HepG2 (cell line): ENCODE measurements around the gene HSPB7. TPM values are rescaled to one million over a fixed set of nuclear protein-coding genes. Genes with fewer than 3 reads are reported as not detected.
"Not testable (repeated sequence)": the region's sequence is repeated elsewhere in the genome, so short reads cannot be mapped to it uniquely, and the experiment has no call there.

Source experiments
- ATAC-seq: fragments of 200-7000 bp; cut with Tn5 transposase; 3 replicates; pipeline ENCODE4 v1.9.1; 2020; ENCODE audit warnings: mild to moderate bottlenecking, moderate library complexity
- BruUV-seq: library from RNA; stranded (reverse); fragments of 400-500 nt; replicated peaks from 2 replicates; lab custom pipeline; 2021; lab: Mats Ljungman, UMichigan
- CTCF ChIA-PET: fragments of 300-600 bp; formaldehyde crosslinking; extraction: SDS; loops from one replicate; lab custom pipeline; 2021; ENCODE audit warnings: low total read pairs, inconsistent platforms, low intra/inter-chr PET ratio; lab: Yijun Ruan, JAX
- POLR2A ChIA-PET: fragments of 350-600 bp; sonication (Branson Sonifier 250); formaldehyde crosslinking; loops from one replicate; lab custom pipeline; 2020; ENCODE audit warnings: antibody characterized with exemption, inconsistent platforms; lab: Yijun Ruan, JAX
- DNase-seq: peaks from one replicate; pipeline ENCODE4 v3.0.0-alpha.2; 2015; ENCODE audit warnings: low spot score
- FAIRE-seq: peaks from 3 replicates; lab custom pipeline; 2011; peaks lifted over from hg19 to GRCh38; lab: Jason Lieb, UNC
- H2AFZ ChIP-seq: one replicate; pipeline ENCODE4 v1.6.1; 2011; ENCODE audit warnings: low read length, inconsistent platforms
- H3K27ac ChIP-seq: fragments of 300-600 bp; 3 replicates; pipeline ENCODE4 v1.8.0; 2011; ENCODE audit warnings: mixed run types, mild to moderate bottlenecking, mixed read lengths, low read length, inconsistent platforms; ENCODE audit not compliant: insufficient read depth; ENCODE audit errors: extremely low read length
- H3K27me3 ChIP-seq, 2 experiments: fragments of 200-600 bp in 1 of 2; 2 replicates in 1 of 2; 3 replicates in 1 of 2; pipeline versions ENCODE4 v1.6.0 to v1.8.0; 2011; ENCODE audit warnings: low read length in 2 of 2, mild to moderate bottlenecking in 2 of 2, moderate library complexity in 2 of 2, inconsistent platforms in 1 of 2; ENCODE audit not compliant: insufficient read depth in 2 of 2, control insufficient read depth in 1 of 2
- H3K36me3 ChIP-seq, 2 experiments: fragments of 200-600 bp in 1 of 2; replicated peaks in 1 of 2; 2 replicates in 1 of 2; 3 replicates in 1 of 2; pipeline versions ENCODE4 v1.5.1 to v1.8.0; 2011; ENCODE audit warnings: low read length in 2 of 2, inconsistent platforms in 1 of 2; ENCODE audit not compliant: insufficient read depth in 2 of 2, control insufficient read depth in 1 of 2
- H3K4me1 ChIP-seq: 2 replicates; pipeline ENCODE4 v1.5.1; 2012; ENCODE audit warnings: low read length, inconsistent platforms; ENCODE audit not compliant: insufficient read depth
- H3K4me2 ChIP-seq: 2 replicates; pipeline ENCODE4 v1.6.0; 2011; ENCODE audit warnings: low read depth, low read length, inconsistent platforms
- H3K4me3 ChIP-seq, 3 experiments: fragments of 200-600 bp in 1 of 3; sonication (generic), shearing (Covaris generic) in 1 of 3; replicated peaks in 1 of 3; 2 replicates each; pipeline ENCODE4 v1.5.1; 2011 to 2016; ENCODE audit warnings: low read length in 3 of 3, inconsistent platforms in 2 of 3, low read depth in 2 of 3, mild to moderate bottlenecking in 2 of 3, control low read depth in 1 of 3, mixed read lengths in 1 of 3; ENCODE audit not compliant: insufficient read depth in 1 of 3
- H3K79me2 ChIP-seq: one replicate; pipeline ENCODE4 v1.6.1; 2011; ENCODE audit warnings: low read length, inconsistent platforms; ENCODE audit not compliant: insufficient read depth
- H3K9ac ChIP-seq: 2 replicates; pipeline ENCODE4 v1.6.0; 2011; ENCODE audit warnings: mild to moderate bottlenecking, low read depth, low read length, inconsistent platforms; ENCODE audit not compliant: insufficient read depth
- H3K9me3 ChIP-seq: 2 replicates; pipeline ENCODE4 v1.5.1; 2012; ENCODE audit warnings: mild to moderate bottlenecking, low read length
- H4K20me1 ChIP-seq: 2 replicates; pipeline ENCODE4 v1.6.0; 2011; ENCODE audit warnings: inconsistent platforms, mild to moderate bottlenecking, low read length, moderate library complexity; ENCODE audit not compliant: insufficient read depth
- CBFB ChIP-seq: sonication (generic); formaldehyde crosslinking; IDR thresholded peaks from 2 replicates; pipeline ENCODE4 v1.4.0; 2020; ENCODE audit warnings: missing genetic modification reagents
- FIP1L1 ChIP-seq: fragments of 200-400 bp; formaldehyde crosslinking; IDR thresholded peaks from 2 replicates; pipeline ENCODE4 v1.6.1; 2018; ENCODE audit warnings: low read depth, mild to moderate bottlenecking, low read length, moderate library complexity, borderline replicate concordance; ENCODE audit not compliant: insufficient read depth
- FOXC1 ChIP-seq: sonication (generic); formaldehyde crosslinking; IDR thresholded peaks from 2 replicates; pipeline ENCODE4 v1.8.0; 2022; ENCODE audit warnings: mild to moderate bottlenecking, missing genetic modification reagents, borderline replicate concordance
- MAFG ChIP-seq: sonication (generic); formaldehyde crosslinking; IDR thresholded peaks from 2 replicates; pipeline ENCODE4 v1.5.1; 2020; ENCODE audit warnings: mild to moderate bottlenecking, missing genetic modification reagents
- MTA1 ChIP-seq: sonication (generic); formaldehyde crosslinking; IDR thresholded peaks from 2 replicates; pipeline ENCODE4 v1.4.0; 2020; ENCODE audit warnings: missing genetic modification reagents, mild to moderate bottlenecking, borderline replicate concordance
- NFATC3 ChIP-seq: sonication (generic); formaldehyde crosslinking; IDR thresholded peaks from 2 replicates; pipeline ENCODE4 v1.5.1; 2020; ENCODE audit warnings: mild to moderate bottlenecking, missing genetic modification reagents
- REPIN1 ChIP-seq: sonication (generic); formaldehyde crosslinking; IDR thresholded peaks from 2 replicates; pipeline ENCODE4 v1.8.0; 2022; ENCODE audit warnings: missing genetic modification reagents, low read depth, mild to moderate bottlenecking, borderline replicate concordance
- ZFP91 ChIP-seq: sonication (generic); formaldehyde crosslinking; IDR thresholded peaks from 2 replicates; pipeline ENCODE4 v1.9.0; 2022; ENCODE audit warnings: missing genetic modification reagents, mild to moderate bottlenecking, borderline replicate concordance
- ZFX ChIP-seq: sonication (generic); formaldehyde crosslinking; IDR thresholded peaks from 2 replicates; pipeline ENCODE4 v1.4.0; 2020; ENCODE audit warnings: mild to moderate bottlenecking, low read depth, missing genetic modification reagents, moderate library complexity
- ZNF207 ChIP-seq: fragments of 450-650 bp; IDR thresholded peaks from 2 replicates; pipeline ENCODE4 v1.6.1; 2016; ENCODE audit warnings: antibody characterized with exemption, borderline replicate concordance
- ZNF335 ChIP-seq: sonication (generic); formaldehyde crosslinking; IDR thresholded peaks from 2 replicates; pipeline ENCODE4 v1.4.0; 2020; ENCODE audit warnings: missing genetic modification reagents
- ZNF709 ChIP-seq: sonication (generic); formaldehyde crosslinking; IDR thresholded peaks from 2 replicates; pipeline ENCODE4 v1.5.0; 2020; ENCODE audit warnings: mild to moderate bottlenecking, missing genetic modification reagents
- ZSCAN9 ChIP-seq: IDR thresholded peaks from 2 replicates; pipeline ENCODE4 v1.6.1; 2016; ENCODE audit warnings: borderline replicate concordance
- WGBS: methylation state at CpG from one replicate; pipeline ENCODE4 v1.1.6; 2017; ENCODE audit warnings: low lambda C conversion rate; 5-methylcytosine and 5-hydroxymethylcytosine counted together
- in situ Hi-C: cut with HindIII; loops from 2 replicates; pipeline ENCODE4 v1.10.0; 2017; ENCODE audit warnings: low pct_unique_long_range_greater_than_20kb; ENCODE audit not compliant: extremely low pct_ligation_motif_present
- intact Hi-C: fragments of 100-400 bp; cut with micrococcal nuclease; formaldehyde crosslinking; loops from one replicate; pipeline ENCODE4 v1.10.0; 2022; ENCODE audit not compliant: unreplicated experiment
- polyA plus RNA-seq, 8 experiments: library from polyadenylated mRNA; depleted of rRNA in 3 of 8; stranded (reverse) in 7 of 8; unstranded in 1 of 8; fragments of >200 nt; fragmentation: Illumina TruSeq in 4 of 8; extraction: Trizol in 4 of 8; gene quantifications; 2 replicates each; pipeline versions ENCODE4 v1.2.1 to v1.2.3, GENCODE V29; 2011 to 2016; ENCODE audit warnings: low read depth in 4 of 8, missing spikeins in 1 of 8, mixed read lengths in 1 of 8; ENCODE audit not compliant: insufficient read depth in 1 of 8
- total RNA-seq, 5 experiments: library from RNA; depleted of rRNA; stranded (reverse); fragments of >200 nt; fragmentation: Illumina TruSeq; extraction: Trizol; gene quantifications; 2 replicates each; pipeline ENCODE4 v1.2.3, GENCODE V29; 2016; ENCODE audit warnings: low read depth in 1 of 5
- TF ChIP-seq, protein P1 (sequence below): sonication (generic); formaldehyde crosslinking; IDR thresholded peaks from 2 replicates; pipeline ENCODE4 v1.5.0; 2020; ENCODE audit warnings: mild to moderate bottlenecking, missing genetic modification reagents, borderline replicate concordance

The HSPB7 gene
- total and polyA plus RNA-seq, 2 of the 13 experiments (the other 11 are each of a cell fraction or from before 2014, with no cell fraction given) = 0.20 TPM; not detected in 1

DNA sequence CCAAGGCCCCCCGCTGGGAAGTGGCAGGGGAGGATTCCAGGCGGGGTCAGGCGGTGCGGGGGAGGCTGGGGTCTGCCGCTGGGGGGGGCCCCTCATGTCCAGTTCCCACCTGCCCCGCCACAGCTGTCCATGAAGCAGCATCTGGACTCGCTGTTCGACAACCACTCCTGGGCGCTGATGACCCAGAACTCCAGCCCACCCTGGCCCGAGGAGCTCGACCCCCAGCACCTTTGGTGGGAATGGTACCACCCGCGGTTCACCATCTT is 11.1 kb upstream of the HSPB7 start:
- H3K4me3 ChIP-seq, intact Hi-C loops, BruUV-seq, H3K27ac ChIP-seq, in situ Hi-C loops, H4K20me1 ChIP-seq, H3K36me3 ChIP-seq, H3K79me2 ChIP-seq, H3K9me3 ChIP-seq, DNase-seq, FAIRE-seq, H3K4me2 ChIP-seq, ATAC-seq, H2AFZ ChIP-seq, POLR2A ChIA-PET, H3K9ac ChIP-seq, CTCF ChIA-PET: not testable (repeated sequence)
- WGBS = 46% methylated on average over 8 of the region's 13 CpGs
- H3K27me3 ChIP-seq = peaks cover 9 to 32% of the 10 kb centered on the region in 2 experiments; a peak in 4 of 5 replicates
- H3K4me1 ChIP-seq = peaks cover 19% of the 10 kb centered on the region

GRCh38 chr1:16028237-16029002 is 10.6 kb upstream of the HSPB7 start:
- no peak overlapping the region for H3K27ac ChIP-seq
- ChIA-PET CTCF (no interaction called here), POLR2A (no interaction called here)
- H3K9ac ChIP-seq = no peak overlapping the region
- ATAC-seq = no peak
- no peak overlapping the region for H3K4me3 ChIP-seq
- WGBS = 20% methylated on average over 16 of the region's 19 CpGs
- no peak overlapping the region for H2AFZ ChIP-seq
- H3K4me1 ChIP-seq = peaks cover 19% of the 10 kb centered on the region
- no peak for FAIRE-seq
- in situ Hi-C loops = no loop called here
- no peaks in the 10 kb centered on the region for H3K9me3 ChIP-seq
- DNase-seq = no peak
- H3K4me2 ChIP-seq = no peak overlapping the region
- H4K20me1 ChIP-seq = peaks cover 3% of the 10 kb centered on the region; the same call in 1 of the 2 replicates
- no peaks in the 10 kb centered on the region for H3K36me3 ChIP-seq
- intact Hi-C loops = no loop called here
- no TSS peak for BruUV-seq
- H3K79me2 ChIP-seq = no peaks in the 10 kb centered on the region
- H3K27me3 ChIP-seq = peaks cover 9 to 32% of the 10 kb centered on the region in 2 experiments; a peak in 4 of 5 replicates
- no peak for TF ChIP-seq FIP1L1
- TF ChIP-seq MAFG (CRISPR knock-in tag) = no peak
- TF ChIP-seq ZFP91 (CRISPR knock-in tag) = no peak
- TF ChIP-seq ZNF709 (CRISPR knock-in tag) = no peak
- no peak for TF ChIP-seq NFATC3 (CRISPR knock-in tag)
- TF ChIP-seq CBFB (CRISPR knock-in tag) = no peak
- TF ChIP-seq REPIN1 (CRISPR knock-in tag) = no peak
- TF ChIP-seq, protein P1, sequence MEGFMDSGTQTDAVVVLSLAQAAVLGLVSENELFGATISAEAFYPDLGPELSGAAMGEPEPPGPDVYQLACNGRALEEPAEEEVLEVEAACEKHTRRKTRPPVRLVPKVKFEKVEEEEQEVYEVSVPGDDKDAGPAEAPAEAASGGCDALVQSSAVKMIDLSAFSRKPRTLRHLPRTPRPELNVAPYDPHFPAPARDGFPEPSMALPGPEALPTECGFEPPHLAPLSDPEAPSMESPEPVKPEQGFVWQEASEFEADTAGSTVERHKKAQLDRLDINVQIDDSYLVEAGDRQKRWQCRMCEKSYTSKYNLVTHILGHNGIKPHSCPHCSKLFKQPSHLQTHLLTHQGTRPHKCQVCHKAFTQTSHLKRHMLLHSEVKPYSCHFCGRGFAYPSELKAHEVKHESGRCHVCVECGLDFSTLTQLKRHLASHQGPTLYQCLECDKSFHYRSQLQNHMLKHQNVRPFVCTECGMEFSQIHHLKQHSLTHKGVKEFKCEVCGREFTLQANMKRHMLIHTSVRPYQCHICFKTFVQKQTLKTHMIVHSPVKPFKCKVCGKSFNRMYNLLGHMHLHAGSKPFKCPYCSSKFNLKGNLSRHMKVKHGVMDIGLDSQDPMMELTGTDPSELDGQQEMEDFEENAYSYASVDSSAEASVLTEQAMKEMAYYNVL = no peak
- no peak for TF ChIP-seq ZSCAN9
- TF ChIP-seq FOXC1 = no peak
- no peak for TF ChIP-seq ZNF207
- TF ChIP-seq ZNF335 (CRISPR knock-in tag) = no peak
- TF ChIP-seq MTA1 = no peak
- TF ChIP-seq ZFX (CRISPR knock-in tag) = no peak
